GM10248 (cell line): Measurements from ENCODE around the gene FGD4.

Source experiments
- CTCF ChIA-PET: fragments of 300-600 bp; sonication (Branson Sonifier 250); formaldehyde crosslinking; extraction: SDS; loops from one replicate; lab custom pipeline; 2021; ENCODE audit warnings: antibody characterized with exemption; lab: Yijun Ruan, JAX
- POLR2A ChIA-PET: fragments of 350-650 bp; sonication (Branson Sonifier 250); formaldehyde crosslinking; extraction: SDS; loops from one replicate; lab custom pipeline; 2020; ENCODE audit warnings: antibody characterized with exemption; lab: Yijun Ruan, JAX
- DNase-seq: peaks from one replicate; pipeline ENCODE4 v3.0.0; 2012; ENCODE audit errors: extremely low spot score
- CTCF ChIP-seq: IDR thresholded peaks from 2 replicates; pipeline ENCODE4 v1.5.1; 2012; ENCODE audit warnings: mild to moderate bottlenecking, low read depth; ENCODE audit errors: extremely low read depth, missing control alignments, control extremely low read depth

The FGD4 gene

DNA sequence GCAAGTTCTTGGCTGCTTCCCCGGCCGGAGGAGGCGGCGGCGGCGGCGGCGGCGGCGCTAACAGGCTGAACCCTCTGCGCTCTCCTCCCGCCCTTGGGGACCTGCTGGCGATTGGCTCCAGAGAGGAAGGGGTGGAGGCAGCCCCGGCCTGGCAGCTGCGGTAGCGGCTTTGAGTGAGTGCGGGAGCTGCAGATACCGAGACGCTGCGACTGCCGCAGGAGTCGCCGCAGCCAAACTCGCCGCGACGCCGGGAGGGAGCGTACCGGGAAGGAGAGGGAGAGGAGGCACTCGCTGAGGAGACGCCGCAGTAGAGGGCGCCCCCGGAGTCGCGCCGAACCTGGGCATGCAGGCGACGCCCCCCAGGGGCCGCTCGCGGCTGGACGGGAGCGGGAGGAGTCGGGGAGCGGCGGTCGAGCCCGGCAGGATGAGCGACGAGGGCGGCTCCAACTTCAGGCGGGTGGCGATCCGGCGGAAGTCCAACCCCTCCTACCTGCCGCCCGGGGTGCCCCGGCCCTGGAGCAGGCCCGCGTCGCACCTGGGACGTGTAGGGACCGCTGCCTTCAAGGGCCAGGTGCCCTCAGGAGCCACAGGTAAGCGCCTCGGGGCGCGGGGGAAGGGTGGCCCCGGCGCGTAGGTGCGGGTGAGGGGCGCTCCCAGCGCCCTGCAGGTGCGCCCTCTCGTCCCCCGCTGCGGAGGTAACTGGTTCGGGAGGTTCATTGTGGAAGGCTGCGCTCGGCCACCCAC is at the start of gene FGD4:
Gene FGD4 (plus strand): TSS at position 189 of the 744 bp plus-strand sequence.
- peak; percentile 77 for DNase-seq
- TF ChIP-seq CTCF: peak; percentile 46
- CTCF ChIA-PET: interaction anchor here (0.7 to 1.4 kb wide), 4 partner anchors 12 to 356 kb away, joined by 3 to 8 read pairs (median 4); partner anchors contain the start of gene YARS2
- POLR2A ChIA-PET: no interaction called here

DNA sequence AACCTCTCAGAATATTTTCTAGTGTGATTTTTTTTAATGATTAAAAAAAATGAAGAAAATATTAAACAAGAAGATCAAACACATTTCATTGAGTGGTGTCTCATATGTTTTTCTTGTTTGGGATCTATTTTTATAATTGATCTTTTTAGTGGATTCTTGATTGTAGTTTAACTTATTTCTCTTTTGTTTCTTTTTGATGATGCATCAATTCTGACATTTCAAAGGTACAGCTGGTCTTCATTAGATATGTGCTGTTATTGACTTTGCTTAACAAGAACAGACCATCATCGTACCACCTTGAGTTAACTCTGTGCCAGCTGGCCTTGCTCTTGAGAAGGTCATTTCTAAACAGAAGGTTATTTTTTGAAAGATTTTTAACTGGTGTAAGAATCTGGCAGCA is 45.8 kb upstream of the FGD4 start:
- ChIA-PET CTCF (interaction anchor here (1.0 to 2.5 kb wide), 3 partner anchors 11 to 180 kb away, joined by 3 to 9 read pairs (median 3); no protein-coding TSS in a partner anchor), POLR2A (no interaction called here)
- DNase-seq: no peak
- TF ChIP-seq CTCF: no peak

- POLR2A ChIA-PET: no interaction called here
- no peak for TF ChIP-seq CTCF
- no peak for DNase-seq
- CTCF ChIA-PET: no interaction called here
Measured at GRCh38 chr12:32357601-32358249, 41.6 kb upstream of the FGD4 start.

DNA sequence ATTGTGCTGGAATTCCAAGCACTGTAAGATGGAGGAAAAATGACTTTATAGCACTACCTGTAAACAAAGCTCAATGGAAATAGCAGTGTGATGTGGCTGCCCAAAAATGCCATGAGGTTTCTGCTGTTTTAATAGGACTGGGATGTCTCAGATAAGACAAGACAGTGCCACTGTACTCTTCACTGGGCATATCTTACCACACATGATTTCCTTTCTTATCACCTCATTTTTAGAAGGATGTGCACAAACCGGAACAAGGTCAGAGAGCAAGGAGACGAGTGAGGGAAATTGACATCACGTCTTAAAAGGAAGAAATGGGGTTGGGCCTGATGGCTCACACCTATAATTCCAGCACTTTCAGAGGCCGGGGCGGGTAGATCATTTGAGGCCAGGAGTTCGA is 38.4 kb upstream of the FGD4 start:
- CTCF ChIA-PET: no interaction called here
- TF ChIP-seq CTCF: no peak
- POLR2A ChIA-PET: no interaction called here
- DNase-seq: no peak

DNA sequence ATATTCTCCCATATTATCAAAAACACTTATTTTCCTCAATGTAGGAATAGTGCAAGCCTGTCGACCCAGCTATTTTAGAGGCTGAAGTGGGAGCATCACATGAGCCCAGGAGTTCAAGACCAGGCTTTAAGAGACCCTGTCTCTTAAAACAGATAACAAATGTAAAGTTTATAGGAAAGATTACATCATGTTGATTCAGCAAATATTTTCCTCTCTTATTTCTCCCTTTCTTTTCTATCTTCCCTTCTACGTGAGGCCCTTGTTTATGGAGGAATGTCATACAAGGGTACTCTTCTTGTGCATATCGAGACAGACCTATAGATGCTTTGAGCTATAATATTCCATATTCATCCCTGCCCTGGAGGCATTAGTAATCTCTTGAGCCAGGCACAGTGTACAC is 36.5 kb upstream of the FGD4 start:
- DNase-seq: no peak
- POLR2A ChIA-PET: no interaction called here
- no peak for TF ChIP-seq CTCF
- CTCF ChIA-PET: interaction anchor here (1.5 kb wide), 1 partner anchor 392 kb away, joined by 7 read pairs; the partner anchor contains the start of gene YARS2

DNA sequence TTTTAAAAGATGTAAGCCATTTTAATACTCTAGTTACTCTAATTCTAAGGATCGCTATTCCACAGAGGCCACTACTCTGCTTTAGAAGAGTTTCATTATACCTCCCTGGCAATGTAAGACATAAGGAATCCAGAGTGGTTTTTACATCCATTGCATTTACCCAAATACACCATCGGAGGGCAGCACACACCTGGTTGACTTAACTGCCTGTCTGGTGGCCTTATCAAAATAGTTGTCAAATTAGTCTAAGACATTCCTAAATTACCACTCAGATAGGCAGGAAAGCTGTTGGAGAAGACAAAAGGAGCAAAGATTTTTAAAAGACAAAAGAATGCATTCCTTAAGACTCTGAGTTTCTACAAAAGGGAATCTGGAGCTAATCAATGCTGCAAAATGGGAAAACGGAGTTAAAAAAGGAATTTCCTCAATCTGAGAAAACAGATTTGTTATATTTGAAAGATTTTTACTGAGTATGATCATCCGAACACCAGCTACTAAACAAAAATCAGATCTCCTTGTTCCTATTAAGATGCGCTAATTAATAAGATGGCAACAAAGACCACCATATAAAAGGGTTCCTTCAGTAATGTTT is 33.8 kb upstream of the FGD4 start:
- ChIA-PET CTCF (interaction anchor here (0.5 to 4.3 kb wide), 15 partner anchors 10 to 820 kb away, joined by 3 to 41 read pairs (median 4); partner anchors contain the start of genes FGD4 and YARS2), POLR2A (no interaction called here)
- peak; percentile 64 for DNase-seq
- TF ChIP-seq CTCF: peak; percentile 74
